ENCODE results near the gene CDK18.

CDK18 gene

GRCh38 chr1:205528446-205528886, 24.0 kb downstream of the CDK18 start:
- H3K18ac ChIP-seq (ENCODE audit: low read length), result no peak overlapping the region
- H3K9ac ChIP-seq (ENCODE audit: low read length), result peak overlapping the region; percentile 55
- H4K5ac ChIP-seq (ENCODE audit: low read length), result no peak overlapping the region
- no peak overlapping the region for H2BK120ac ChIP-seq (ENCODE audit: low read depth, low read length)
- DNase-seq, result no peak
- H2AK5ac ChIP-seq (ENCODE audit: low read length), result no peak overlapping the region
- H4K8ac ChIP-seq (ENCODE audit: low read depth, low read length), result no peak overlapping the region
- H3K79me2 ChIP-seq (ENCODE audit: control insufficient read depth, insufficient read depth, low read length), result no peaks in the 10 kb centered on the region
- no peak overlapping the region for H2BK15ac ChIP-seq (replicated peaks; ENCODE audit: low read depth)
- no peaks in the 10 kb centered on the region for H3K36me3 ChIP-seq (ENCODE audit: control insufficient read depth, insufficient read depth, low read length)
- H3K23ac ChIP-seq (ENCODE audit: low read length), result no peak overlapping the region
- H3K4ac ChIP-seq (ENCODE audit: low read depth, low read length), result no peak overlapping the region
- no peaks in the 10 kb centered on the region for H3K79me1 ChIP-seq (ENCODE audit: low read length)
- H2BK5ac ChIP-seq (ENCODE audit: low read length), result no peak overlapping the region
- no peak overlapping the region for H3K4me2 ChIP-seq (ENCODE audit: low read length)
- H3K4me3 ChIP-seq (ENCODE audit: low read length), result no peak overlapping the region
- H3K4me1 ChIP-seq (ENCODE audit: control insufficient read depth, low read depth, low read length), result no peaks in the 10 kb centered on the region
- no peak overlapping the region for H3K27ac ChIP-seq (ENCODE audit: low read depth, low read length)
- peak overlapping the region; percentile 76 for H3K56ac ChIP-seq (ENCODE audit: low read length)
- no CpG with 5 or more reads among the region's 9 CpGs for WGBS (ENCODE audit: extremely low coverage, insufficient coverage, low lambda C conversion rate)
- no peaks in the 10 kb centered on the region for H3K27me3 ChIP-seq (ENCODE audit: insufficient read depth, low read length, poor library complexity)

GRCh38 chr1:205528887-205529825, 24.7 kb downstream of the CDK18 start:
- H3K4me1 ChIP-seq (ENCODE audit: control insufficient read depth, low read depth, low read length), result no peaks in the 10 kb centered on the region
- H4K5ac ChIP-seq (ENCODE audit: low read length), result no peak overlapping the region
- H3K9ac ChIP-seq (ENCODE audit: low read length), result peak overlapping the region; percentile 59
- H2BK15ac ChIP-seq (replicated peaks; ENCODE audit: low read depth), result no peak overlapping the region
- H2BK5ac ChIP-seq (ENCODE audit: low read length), result no peak overlapping the region
- H3K18ac ChIP-seq (ENCODE audit: low read length), result no peak overlapping the region
- no peaks in the 10 kb centered on the region for H3K79me1 ChIP-seq (ENCODE audit: low read length)
- WGBS (ENCODE audit: extremely low coverage, insufficient coverage, low lambda C conversion rate), result no CpG with 5 or more reads among the region's 53 CpGs
- H3K4ac ChIP-seq (ENCODE audit: low read depth, low read length), result no peak overlapping the region
- H2BK120ac ChIP-seq (ENCODE audit: low read depth, low read length), result no peak overlapping the region
- no peaks in the 10 kb centered on the region for H3K27me3 ChIP-seq (ENCODE audit: insufficient read depth, low read length, poor library complexity)
- peak overlapping the region; percentile 54 for H3K4me2 ChIP-seq (ENCODE audit: low read length)
- peak overlapping the region; percentile 87 for H3K56ac ChIP-seq (ENCODE audit: low read length)
- H4K8ac ChIP-seq (ENCODE audit: low read depth, low read length), result no peak overlapping the region
- no peak overlapping the region for H3K27ac ChIP-seq (ENCODE audit: low read depth, low read length)
- no peaks in the 10 kb centered on the region for H3K36me3 ChIP-seq (ENCODE audit: control insufficient read depth, insufficient read depth, low read length)
- H3K4me3 ChIP-seq (ENCODE audit: low read length), result no peak overlapping the region
- no peak overlapping the region for H2AK5ac ChIP-seq (ENCODE audit: low read length)
- no peak overlapping the region for H3K23ac ChIP-seq (ENCODE audit: low read length)
- peak; percentile 84 for DNase-seq
- no peaks in the 10 kb centered on the region for H3K79me2 ChIP-seq (ENCODE audit: control insufficient read depth, insufficient read depth, low read length)

- H3K4me3 ChIP-seq (ENCODE audit: low read length), result no peak overlapping the region
- no peak overlapping the region for H2BK5ac ChIP-seq (ENCODE audit: low read length)
- H3K79me2 ChIP-seq (ENCODE audit: control insufficient read depth, insufficient read depth, low read length), result no peaks in the 10 kb centered on the region
- no peak overlapping the region for H3K18ac ChIP-seq (ENCODE audit: low read length)
- H3K4me2 ChIP-seq (ENCODE audit: low read length), result no peak overlapping the region
- H3K27me3 ChIP-seq (ENCODE audit: insufficient read depth, low read length, poor library complexity), result no peaks in the 10 kb centered on the region
- no peak overlapping the region for H3K56ac ChIP-seq (ENCODE audit: low read length)
- no peak overlapping the region for H2BK120ac ChIP-seq (ENCODE audit: low read depth, low read length)
- no peak overlapping the region for H3K9ac ChIP-seq (ENCODE audit: low read length)
- no peak overlapping the region for H3K4ac ChIP-seq (ENCODE audit: low read depth, low read length)
- no CpG with 5 or more reads among the region's 6 CpGs for WGBS (ENCODE audit: extremely low coverage, insufficient coverage, low lambda C conversion rate)
- H3K4me1 ChIP-seq (ENCODE audit: control insufficient read depth, low read depth, low read length), result no peaks in the 10 kb centered on the region
- H3K23ac ChIP-seq (ENCODE audit: low read length), result no peak overlapping the region
- no peaks in the 10 kb centered on the region for H3K79me1 ChIP-seq (ENCODE audit: low read length)
- H4K5ac ChIP-seq (ENCODE audit: low read length), result no peak overlapping the region
- no peak for DNase-seq
- H3K27ac ChIP-seq (ENCODE audit: low read depth, low read length), result no peak overlapping the region
- H2BK15ac ChIP-seq (replicated peaks; ENCODE audit: low read depth), result no peak overlapping the region
- H3K36me3 ChIP-seq (ENCODE audit: control insufficient read depth, insufficient read depth, low read length), result no peaks in the 10 kb centered on the region
- no peak overlapping the region for H4K8ac ChIP-seq (ENCODE audit: low read depth, low read length)
- H2AK5ac ChIP-seq (ENCODE audit: low read length), result no peak overlapping the region
Observed at GRCh38 chr1:205530116-205530515, 25.6 kb downstream of the CDK18 start.

GRCh38 chr1:205531191-205532025, 26.9 kb downstream of the CDK18 start:
- H3K4me3 ChIP-seq (ENCODE audit: low read length), result no peak overlapping the region
- H3K56ac ChIP-seq (ENCODE audit: low read length), result no peak overlapping the region
- H3K4me2 ChIP-seq (ENCODE audit: low read length), result no peak overlapping the region
- WGBS (ENCODE audit: extremely low coverage, insufficient coverage, low lambda C conversion rate), result no CpG with 5 or more reads among the region's 20 CpGs
- H2BK5ac ChIP-seq (ENCODE audit: low read length), result no peak overlapping the region
- no peak overlapping the region for H2BK15ac ChIP-seq (replicated peaks; ENCODE audit: low read depth)
- no peaks in the 10 kb centered on the region for H3K27me3 ChIP-seq (ENCODE audit: insufficient read depth, low read length, poor library complexity)
- DNase-seq, result no peak
- no peaks in the 10 kb centered on the region for H3K79me2 ChIP-seq (ENCODE audit: control insufficient read depth, insufficient read depth, low read length)
- H3K79me1 ChIP-seq (ENCODE audit: low read length), result no peaks in the 10 kb centered on the region
- H3K4me1 ChIP-seq (ENCODE audit: control insufficient read depth, low read depth, low read length), result no peaks in the 10 kb centered on the region
- no peak overlapping the region for H3K23ac ChIP-seq (ENCODE audit: low read length)
- H2BK120ac ChIP-seq (ENCODE audit: low read depth, low read length), result no peak overlapping the region
- H4K8ac ChIP-seq (ENCODE audit: low read depth, low read length), result no peak overlapping the region
- H3K4ac ChIP-seq (ENCODE audit: low read depth, low read length), result no peak overlapping the region
- H3K18ac ChIP-seq (ENCODE audit: low read length), result no peak overlapping the region
- H4K5ac ChIP-seq (ENCODE audit: low read length), result no peak overlapping the region
- no peak overlapping the region for H2AK5ac ChIP-seq (ENCODE audit: low read length)
- H3K9ac ChIP-seq (ENCODE audit: low read length), result no peak overlapping the region
- no peaks in the 10 kb centered on the region for H3K36me3 ChIP-seq (ENCODE audit: control insufficient read depth, insufficient read depth, low read length)
- H3K27ac ChIP-seq (ENCODE audit: low read depth, low read length), result no peak overlapping the region

- no peak overlapping the region for H4K5ac ChIP-seq (ENCODE audit: low read length)
- no peak overlapping the region for H3K23ac ChIP-seq (ENCODE audit: low read length)
- DNase-seq, result no peak
- no peaks in the 10 kb centered on the region for H3K79me1 ChIP-seq (ENCODE audit: low read length)
- H2BK120ac ChIP-seq (ENCODE audit: low read depth, low read length), result no peak overlapping the region
- no peak overlapping the region for H4K8ac ChIP-seq (ENCODE audit: low read depth, low read length)
- H3K9ac ChIP-seq (ENCODE audit: low read length), result no peak overlapping the region
- no peak overlapping the region for H3K56ac ChIP-seq (ENCODE audit: low read length)
- H2BK15ac ChIP-seq (replicated peaks; ENCODE audit: low read depth), result no peak overlapping the region
- no peaks in the 10 kb centered on the region for H3K79me2 ChIP-seq (ENCODE audit: control insufficient read depth, insufficient read depth, low read length)
- H3K27me3 ChIP-seq (ENCODE audit: insufficient read depth, low read length, poor library complexity), result no peaks in the 10 kb centered on the region
- no peak overlapping the region for H3K4ac ChIP-seq (ENCODE audit: low read depth, low read length)
- H3K4me1 ChIP-seq (ENCODE audit: control insufficient read depth, low read depth, low read length), result no peaks in the 10 kb centered on the region
- H3K18ac ChIP-seq (ENCODE audit: low read length), result no peak overlapping the region
- WGBS (ENCODE audit: extremely low coverage, insufficient coverage, low lambda C conversion rate), result no CpG with 5 or more reads among the region's 22 CpGs
- H3K4me2 ChIP-seq (ENCODE audit: low read length), result no peak overlapping the region
- no peaks in the 10 kb centered on the region for H3K36me3 ChIP-seq (ENCODE audit: control insufficient read depth, insufficient read depth, low read length)
- no peak overlapping the region for H3K27ac ChIP-seq (ENCODE audit: low read depth, low read length)
- no peak overlapping the region for H2BK5ac ChIP-seq (ENCODE audit: low read length)
- H2AK5ac ChIP-seq (ENCODE audit: low read length), result no peak overlapping the region
- no peak overlapping the region for H3K4me3 ChIP-seq (ENCODE audit: low read length)
Observed at GRCh38 chr1:205532026-205532898, 27.8 kb downstream of the CDK18 start.
